GM15510 (cell line): Measurements from ENCODE around the gene KRT33B.
"Not testable (repeated sequence)": the region's sequence is repeated elsewhere in the genome, so short reads cannot be mapped to it uniquely, and the experiment has no call there.

Source experiments
- POLR2A ChIP-seq: IDR thresholded peaks from 3 replicates; pipeline ENCODE4 v1.6.1; 2011; ENCODE audit warnings: borderline replicate concordance; ENCODE audit not compliant: insufficient read length; ENCODE audit errors: extremely low read depth

The KRT33B gene

DNA sequence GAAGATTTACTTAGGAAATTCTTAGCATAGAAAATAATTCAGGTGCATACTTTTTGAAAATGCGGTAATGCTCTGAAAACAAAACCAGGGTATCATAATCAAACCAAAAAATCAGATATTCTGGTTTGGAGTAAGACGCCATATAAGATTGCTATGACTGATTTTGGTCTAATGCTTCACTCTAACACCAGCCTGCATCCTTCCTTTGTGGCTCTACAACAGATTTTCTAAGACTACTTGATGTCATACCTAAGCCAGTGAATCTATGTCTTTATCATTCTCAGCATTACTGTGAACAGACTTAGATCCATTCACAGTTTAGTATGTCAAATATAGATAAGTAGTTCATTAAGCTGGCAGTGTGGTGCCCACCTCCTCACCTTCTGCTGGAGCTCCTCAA, 590 bp downstream of the KRT33B start:
- TF ChIP-seq POLR2A: no peak

DNA sequence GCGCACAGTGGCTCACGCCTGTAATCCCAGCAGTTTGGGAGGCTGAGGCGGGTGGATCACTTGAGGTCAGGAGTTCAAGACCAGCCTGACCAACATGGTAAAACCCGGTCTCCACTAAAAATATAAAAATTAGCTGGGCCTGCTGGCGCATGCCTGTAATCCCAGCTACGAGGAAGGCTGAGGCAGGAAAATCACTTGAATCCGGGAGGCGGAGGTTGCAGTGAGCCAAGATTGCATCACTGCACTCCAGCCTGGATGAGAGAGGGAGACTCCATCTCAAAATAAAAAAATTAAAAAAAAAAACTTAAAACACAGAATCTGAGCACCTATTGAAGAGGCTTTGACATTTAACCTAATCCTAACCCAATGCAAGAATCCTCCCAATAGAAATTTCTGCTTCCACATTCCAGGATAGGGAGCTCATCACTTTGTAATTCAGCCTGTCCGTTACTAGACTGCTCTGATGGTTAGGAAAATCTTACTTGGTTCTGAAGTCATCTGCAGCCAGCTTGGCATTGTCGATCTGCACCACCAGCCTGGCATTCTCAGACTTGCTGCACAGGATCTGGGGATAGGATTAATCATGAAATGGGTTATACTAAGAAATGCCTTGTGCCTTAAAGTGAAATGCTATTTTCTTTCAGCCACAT, 2.1 kb downstream of the KRT33B start:
- no peak for TF ChIP-seq POLR2A

DNA sequence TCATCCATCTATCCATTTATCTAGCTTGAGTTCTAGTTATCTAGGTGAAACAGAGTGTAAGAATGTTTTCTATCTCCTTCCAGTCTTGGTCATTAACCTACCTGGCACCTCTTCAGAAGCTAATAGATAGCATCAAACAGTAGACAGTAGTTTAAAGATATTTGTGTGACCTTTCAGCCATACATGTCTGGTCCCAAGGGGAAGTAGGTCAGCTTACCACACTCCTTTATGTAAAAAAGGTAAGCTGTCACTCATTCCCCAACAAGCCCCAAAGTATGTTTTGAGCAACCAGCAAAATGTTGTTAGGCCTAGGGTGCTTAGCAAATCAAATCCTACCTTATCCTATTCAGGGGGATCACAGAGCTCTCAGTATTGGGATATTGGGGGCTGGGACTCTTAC, 3.5 kb downstream of the KRT33B start:
- no peak for TF ChIP-seq POLR2A

DNA sequence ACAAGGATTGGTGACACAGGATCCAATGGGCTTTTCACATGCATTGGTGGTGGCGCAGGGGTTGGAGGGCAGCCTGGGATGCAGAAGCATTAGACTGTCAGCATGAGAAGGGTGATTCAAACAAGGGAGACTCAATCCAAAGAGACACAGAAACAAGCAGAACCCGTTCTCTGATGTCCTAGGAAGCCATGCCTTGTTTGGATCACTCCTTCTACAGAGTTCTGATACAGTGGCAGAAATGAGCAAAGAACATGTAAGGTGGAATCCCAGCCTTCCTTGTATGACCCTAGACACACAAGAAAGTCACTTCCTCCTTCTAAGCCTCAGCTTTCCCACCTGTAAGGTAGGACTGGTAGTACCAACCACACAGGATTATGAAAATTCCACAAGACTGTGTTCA, 5.7 kb downstream of the KRT33B start:
- no peak for TF ChIP-seq POLR2A

DNA sequence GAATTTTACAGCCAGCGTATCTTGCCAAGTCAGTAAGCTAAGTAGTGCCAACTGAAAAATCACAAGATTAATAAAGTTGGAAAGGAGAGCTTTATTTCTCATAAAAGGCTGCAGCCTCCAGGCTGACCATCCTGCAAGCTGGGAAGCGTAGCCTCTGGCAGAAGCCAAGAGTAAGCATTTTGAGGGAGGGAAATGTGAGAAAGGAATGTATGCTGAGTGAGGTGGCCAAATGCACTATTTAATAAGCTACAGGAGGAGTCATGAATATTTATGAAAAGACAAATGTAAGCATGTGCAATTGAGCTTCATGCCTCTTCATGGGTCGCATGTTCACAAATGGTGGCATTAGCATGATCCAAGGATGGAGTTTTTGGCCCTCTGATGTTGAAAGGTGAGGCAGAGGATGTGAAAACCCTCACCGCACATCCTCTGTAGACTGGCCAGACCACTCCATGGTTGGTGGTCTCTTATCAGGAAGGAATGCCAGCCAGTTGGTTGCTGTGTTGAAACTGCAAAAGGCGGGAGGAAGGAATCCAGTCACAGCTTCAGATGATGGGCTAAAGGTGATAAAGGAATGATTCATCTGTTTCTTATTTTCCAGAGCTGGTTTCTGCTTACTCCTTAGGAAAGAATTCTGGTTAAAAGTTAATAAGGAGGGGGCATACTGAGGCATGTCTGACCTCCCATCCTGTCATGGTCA, 9.2 kb downstream of the KRT33B start:
- no peak for TF ChIP-seq POLR2A

DNA sequence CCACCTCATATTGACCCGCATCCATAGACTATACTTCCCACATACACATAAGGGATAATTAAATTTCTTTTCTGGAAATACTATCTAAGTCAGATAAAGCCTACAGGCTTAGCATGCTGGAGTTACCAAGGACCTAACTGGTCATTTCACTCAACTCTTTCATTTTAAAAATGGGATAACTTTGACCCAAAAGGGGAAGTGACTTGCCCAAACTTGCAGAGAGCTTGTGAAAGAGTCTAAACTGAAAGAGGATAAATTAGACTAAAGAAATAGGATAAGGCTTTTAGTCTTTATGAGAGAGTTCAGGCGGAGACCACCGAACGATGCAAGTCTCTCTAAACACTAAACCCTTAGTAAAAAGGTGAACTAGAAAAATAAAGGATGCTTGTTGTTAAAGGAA, 15.1 kb downstream of the KRT33B start:
- TF ChIP-seq POLR2A: no peak

DNA sequence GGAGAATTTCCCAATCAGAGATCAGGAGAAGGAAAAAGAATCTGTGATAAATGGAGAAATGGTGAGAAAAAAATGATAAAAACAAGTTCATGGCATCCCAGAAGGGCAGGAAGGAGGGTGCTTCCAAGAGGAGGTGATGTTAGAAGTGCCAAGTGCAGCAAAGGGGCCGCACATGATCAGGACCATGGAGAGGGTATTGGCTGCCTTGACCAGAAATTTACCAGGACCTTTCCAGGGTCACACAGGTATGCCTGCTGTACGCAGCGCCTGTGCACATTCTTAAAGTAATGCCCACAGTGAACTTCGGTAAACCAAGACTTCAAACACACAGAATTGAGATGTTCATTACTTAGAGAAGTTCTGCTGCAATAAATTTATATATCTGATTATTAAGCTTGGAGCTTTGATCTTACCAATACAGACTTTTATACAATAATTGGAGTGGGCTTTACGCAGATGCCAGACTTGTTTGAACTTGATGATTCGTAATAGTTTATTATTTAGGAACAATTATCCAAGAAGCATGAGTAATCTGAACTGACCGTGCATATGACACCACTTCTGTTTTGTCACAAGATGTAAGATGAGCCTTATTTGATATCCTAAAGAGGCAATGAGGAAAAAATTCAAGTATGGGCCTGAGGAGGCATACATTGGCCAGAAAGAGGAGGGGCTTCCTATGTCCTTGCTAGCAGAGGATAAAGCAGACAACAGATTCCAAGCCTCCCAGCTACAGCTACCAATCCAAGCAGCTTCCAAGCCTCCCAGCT, 16.8 kb downstream of the KRT33B start:
- no peak for TF ChIP-seq POLR2A

DNA sequence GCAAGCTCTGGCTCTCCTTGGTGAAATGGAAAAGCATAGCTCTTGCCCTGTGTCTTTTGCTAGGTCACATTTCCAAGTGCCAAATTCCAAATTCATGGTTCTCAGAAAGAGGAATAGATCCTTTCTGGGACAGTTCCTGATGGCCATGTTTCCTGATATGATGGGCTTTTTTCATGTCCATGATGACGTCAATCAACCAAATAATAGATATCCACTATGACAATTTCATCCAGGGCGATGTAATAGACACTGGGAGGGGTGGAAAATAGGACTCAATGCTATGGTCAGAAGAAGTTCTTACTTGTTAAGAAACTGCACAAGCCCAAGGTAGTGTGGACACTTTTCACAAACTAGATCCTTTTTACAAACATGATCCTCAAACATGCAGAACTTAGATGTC, 18.4 kb downstream of the KRT33B start:
- TF ChIP-seq POLR2A: no peak

DNA sequence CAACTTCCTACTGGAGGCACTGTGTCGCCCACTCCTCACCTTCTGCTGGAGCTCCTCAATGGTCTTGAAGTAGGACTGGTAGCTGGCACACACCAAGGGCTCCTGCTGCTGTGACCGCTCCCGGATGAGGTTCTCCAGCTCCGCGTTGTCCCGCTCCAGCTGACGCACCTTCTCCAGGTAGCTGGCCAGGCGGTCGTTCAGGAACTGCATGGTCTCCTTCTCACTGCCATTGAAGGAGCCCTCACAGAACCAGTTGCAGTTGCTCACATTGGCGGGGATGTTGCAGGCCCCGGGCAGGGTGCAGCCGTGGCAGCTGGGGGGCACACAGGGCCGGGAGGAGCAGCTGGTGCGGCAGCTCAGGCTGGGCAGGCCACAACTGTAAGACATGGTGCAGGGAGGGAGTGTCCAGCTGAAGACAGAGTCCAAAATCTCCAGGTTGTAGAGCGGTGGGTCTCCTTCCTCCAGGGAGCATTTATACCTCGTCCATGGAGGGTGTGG, 19.2 kb downstream of the KRT33B start, which contains the start of gene KRT33A:
KRT33A (minus strand) TSS at position 448 of the 498 bp plus-strand sequence; CDS start at position 387, 61 bp downstream.
- TF ChIP-seq POLR2A: not testable (repeated sequence)

DNA sequence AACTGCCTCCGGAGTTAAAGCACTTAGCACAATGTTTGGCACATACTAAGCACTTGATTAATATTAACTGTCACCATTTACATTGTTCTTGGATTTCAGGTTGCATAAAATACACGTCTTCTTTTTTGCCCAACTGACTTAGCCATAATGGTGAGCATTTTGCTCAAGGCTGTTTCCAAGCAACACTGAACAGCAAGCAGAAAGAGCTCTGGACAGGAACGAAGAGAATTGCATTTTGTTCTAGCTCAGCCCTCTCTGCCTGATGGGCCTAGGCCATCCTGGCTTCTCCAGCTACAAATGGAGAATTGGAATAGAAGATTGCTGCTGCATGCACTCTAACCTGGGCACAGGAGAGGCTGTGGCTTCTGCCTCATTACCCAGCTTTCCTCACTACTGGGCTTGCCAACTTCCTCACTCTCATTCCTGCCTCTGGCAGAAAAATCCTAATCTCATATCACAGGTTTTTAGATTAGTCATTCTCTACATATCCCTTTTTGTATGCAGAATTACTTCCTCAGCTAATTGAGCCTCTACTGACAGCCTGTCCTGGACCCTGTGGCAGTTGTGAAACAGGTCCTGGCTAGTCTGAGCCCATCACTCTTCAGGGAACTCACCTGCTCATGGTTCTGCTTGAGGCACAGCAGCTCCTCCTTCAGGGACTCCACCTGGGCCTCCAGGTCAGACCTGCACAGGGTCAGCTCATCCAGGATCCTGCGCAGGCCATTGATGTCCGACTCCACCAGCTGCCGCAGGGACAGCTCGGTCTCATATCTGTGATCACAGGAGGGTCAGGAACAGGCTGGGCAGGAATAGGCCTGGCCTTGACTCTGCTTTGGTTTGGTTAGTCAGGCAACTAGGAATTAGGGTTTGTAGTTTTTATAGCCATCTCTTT, 21.5 kb downstream of the KRT33B start:
- no peak for TF ChIP-seq POLR2A

DNA sequence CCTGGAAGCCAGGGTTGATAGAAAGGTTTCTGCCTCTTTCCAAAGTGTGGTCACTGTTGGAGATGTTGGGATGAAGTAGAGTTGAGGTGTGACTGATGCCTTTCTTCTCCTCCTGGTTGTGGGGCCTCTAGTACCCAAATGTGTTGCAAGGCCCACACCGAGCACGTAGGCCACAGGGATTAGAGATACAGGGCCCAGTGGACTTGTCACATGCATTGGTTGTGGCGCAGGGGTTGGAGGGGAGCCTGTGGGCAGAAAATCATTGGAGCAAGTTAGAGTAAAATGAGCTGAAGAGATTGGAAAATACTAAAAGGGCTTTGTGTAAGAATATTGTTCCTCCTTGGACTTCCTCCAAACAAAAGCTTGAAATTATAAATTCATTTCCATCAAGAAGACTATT, 23.6 kb downstream of the KRT33B start:
- no peak for TF ChIP-seq POLR2A

DNA sequence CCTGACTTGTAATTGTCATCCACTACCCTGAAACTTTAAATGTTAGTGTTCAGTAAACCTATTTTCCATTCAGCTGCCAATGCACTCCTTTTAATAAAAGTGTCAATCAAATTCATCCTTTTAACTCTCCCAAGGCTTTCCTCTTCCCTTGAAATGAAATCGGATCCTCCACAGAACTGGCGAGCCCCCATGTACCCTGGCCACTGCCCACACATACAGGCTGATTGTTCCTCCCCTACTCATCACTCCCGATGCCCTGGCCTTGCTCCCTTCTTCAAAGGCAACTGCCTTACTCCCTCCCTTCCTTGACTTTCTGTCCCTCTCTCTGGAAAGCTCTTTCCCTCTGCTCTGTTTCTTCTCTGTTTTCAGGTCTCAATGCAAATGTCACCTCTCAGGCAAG, 26.6 kb downstream of the KRT33B start:
- no peak for TF ChIP-seq POLR2A

DNA sequence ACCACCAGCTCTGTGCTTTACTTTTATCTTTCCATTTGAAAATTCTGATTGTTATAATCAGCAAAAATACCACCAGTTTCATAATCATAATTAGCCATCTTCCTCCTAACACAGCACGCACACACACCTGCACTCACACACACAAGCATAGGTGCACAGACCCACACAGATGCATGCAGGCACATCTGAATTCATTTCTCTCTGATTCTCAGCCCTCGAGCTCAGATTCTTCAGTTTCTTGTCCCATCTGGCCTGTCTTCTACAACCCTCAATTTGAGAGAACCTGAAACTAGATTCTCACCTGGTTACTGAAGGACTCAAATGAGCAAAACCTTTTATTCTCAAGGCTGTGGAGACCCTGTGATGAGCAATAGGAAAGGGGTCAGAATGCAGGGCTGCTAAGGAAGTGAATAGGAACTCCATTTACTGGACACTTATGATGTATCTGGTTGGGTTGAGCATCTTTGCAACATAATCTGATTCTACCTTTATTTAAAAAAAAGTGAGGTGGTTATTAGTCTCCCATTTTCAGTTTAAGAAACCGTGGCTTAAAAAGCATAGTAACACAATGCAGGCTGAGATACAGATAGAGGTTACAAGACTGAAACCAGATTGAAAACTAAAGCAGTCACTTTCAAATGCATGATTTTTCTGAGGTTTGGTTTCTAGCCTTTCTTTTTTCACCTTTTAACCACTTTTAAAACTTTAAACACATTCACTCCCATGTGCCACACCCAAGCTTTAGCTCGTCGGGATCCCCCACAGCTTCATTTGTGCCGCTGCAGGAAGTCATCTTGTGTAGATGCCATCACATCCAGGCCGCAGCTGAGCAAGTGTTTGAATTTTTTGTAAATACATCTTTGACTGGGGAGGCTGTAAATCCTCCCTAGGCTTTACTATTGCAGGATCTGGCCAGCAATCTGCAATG, 28.4 kb downstream of the KRT33B start:
- TF ChIP-seq POLR2A: no peak
